NK-92 (cell line): ENCODE results near the gene TYW1B.
"Not testable (repeated sequence)": the region's sequence is repeated elsewhere in the genome, so short reads cannot be mapped to it uniquely, and the experiment has no call there.

Experiments used
- DNase-seq: peaks from one replicate; lab custom pipeline; 2025; ENCODE audit not compliant: unreplicated experiment; lab: John Stamatoyannopoulos, UW

Gene TYW1B

DNA sequence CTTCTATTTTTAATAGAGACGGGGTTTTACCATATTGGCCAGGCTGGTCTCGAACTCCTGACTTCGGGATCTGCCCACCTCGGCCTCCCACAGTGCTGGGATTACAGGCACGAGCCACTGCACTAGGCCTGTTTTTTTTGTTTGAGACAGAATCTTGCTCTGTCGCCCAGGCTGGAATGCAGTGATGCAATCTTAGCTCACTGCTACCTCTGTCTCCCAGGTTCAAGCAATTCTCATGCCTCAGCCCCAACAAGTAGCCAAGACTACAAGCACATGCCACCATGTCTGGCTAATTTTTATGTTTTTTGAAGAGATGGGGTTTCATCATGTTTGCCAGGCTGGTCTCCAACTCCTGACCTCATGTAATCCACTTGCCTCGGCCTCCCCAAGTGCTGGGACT, 73.7 kb downstream of the TYW1B start:
- no peak for DNase-seq

DNA sequence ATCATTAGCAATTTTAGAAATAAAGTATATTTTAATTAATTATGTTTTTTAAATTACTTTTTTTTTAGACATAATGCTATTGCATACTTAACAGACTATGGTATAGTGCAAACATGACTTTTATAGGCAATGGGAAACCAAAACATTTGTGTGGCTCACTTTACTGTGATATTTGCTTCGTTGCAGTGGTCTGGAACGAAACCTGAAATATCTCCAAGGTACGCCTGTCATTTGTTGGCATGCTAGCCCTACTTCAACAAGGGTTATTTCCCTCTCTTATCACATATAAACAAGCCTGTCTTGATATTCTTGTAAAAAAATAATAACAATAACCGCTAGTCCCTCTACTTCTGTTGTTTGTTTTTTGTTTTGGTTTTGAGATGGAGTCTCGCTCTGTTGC, 74.2 kb downstream of the TYW1B start:
- no peak for DNase-seq

DNA sequence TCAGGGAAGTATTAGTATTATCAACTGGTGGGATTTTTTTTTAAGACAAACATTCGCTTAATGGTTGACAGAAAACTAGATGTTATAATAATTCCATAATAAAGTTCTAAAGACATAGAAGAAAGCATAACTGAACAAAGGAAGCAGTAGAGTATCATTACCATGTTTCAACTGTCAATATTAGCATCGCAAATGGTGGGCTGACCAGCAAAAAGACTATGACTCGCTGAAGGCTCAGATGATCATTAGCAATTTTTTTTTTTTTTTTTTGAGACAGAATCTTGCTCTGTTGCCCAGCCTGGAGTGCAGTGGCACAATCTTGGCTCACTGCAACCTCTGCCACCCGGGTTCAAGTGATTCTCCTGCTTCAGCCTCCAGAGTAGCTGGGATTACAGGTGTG, 74.8 kb downstream of the TYW1B start:
- DNase-seq = not testable (repeated sequence)

DNA sequence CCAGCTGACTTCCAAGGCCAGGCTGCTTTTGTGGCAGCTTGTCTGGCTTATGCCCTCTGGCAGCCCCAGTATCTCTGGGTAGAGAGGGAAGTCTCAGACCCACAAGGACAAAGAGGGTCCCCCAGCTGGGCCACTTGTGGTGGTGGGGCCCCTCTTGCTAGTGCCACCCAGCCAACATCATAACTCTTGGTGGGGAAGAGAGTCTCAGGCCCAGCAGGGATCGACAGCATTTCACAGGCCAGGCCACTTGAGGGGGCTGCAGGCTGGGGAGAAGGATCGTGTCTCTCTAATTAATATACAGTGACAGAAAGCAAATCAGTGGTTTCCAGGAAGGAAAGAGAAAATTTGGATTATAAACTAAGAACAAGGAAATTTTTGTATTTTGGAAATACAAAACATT, 76.0 kb downstream of the TYW1B start:
- DNase-seq = no peak

DNA sequence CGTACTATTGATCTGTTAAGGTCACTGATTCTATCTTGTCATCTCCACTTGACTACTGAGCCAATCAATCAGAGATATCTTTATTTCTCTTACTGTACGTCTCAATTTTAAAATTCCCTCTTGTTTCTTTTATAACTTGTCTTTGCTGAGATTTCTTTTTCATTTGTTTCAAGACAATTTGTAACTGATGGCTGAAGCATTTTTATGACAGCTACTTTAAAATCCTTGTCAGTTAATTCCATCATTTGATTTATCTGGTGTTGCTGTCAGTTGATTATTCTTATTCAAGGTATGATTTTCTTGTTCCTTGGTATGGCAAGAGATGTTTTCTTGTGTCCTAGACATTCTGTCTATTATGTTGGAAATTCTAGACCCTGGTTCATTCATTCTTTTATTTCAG, 76.6 kb downstream of the TYW1B start:
- DNase-seq = no peak

DNA sequence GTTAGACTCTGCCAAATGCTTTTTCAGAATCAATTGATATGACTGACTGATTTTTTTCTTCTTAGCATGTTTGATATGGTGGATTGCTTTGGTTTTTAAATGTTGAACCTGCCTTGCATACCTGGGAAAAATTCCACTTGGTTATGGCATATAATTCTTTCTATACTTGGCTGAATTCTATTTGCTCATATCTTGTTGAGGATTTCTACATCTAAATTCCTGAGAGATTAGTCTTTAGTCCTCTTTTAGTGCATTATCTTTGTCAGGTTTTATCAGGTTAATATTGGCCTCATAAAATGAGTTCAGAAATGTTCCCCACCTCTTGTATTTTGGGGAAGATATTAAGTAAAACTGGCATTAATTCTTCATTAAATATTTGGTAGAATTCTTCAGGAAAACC, 79.4 kb downstream of the TYW1B start:
- DNase-seq = not testable (repeated sequence)

DNA sequence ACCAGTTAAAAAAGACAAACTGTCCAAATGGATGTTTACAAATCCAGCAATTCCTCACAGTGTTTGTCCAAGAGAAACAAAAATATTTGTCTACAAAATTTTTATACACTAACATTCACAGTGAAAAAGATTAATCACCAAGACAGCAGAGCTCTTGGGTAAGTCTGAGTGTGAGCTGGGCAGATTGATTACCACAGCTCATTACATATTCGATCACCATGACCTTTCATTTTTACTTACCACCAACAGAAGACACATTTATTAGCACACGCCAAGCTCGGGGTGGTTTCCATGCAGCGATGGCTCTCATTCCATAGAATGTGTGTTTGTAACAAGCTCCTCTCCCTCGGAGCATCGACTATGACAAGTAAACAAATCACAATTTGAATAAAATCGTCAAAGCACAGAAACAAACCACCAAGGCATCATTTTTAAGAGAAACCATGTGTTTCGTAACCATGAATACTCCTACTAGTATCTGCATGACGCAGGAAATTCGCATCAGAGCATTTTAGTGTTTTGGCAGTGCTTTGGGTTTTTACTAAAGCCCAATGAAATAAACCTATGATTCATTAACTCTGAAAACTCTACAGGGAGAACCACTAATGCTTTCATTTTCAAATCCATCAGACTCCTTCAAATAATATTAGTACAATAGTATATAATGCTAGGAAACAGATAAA, 83.6 kb downstream of the TYW1B start:
- DNase-seq = not testable (repeated sequence)

DNA sequence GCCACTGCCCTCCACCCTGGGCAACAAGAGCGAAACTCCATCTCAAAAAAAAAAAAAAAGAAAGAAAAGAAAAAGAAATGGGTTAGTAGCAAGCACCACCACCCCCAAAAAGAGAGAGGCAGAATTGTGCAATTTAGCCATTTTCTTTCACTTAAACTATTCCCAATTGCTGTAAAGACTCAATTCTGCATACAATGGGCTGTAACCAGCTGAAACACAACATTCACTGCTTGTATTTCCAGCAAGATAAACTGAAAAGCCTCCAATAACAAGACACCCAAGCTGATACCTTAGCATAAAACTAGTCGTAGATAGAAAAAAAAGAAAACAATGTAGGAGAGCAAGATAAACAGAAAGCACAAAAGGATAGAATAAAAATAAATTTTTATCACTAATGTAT, 84.2 kb downstream of the TYW1B start:
- not testable (repeated sequence) for DNase-seq

DNA sequence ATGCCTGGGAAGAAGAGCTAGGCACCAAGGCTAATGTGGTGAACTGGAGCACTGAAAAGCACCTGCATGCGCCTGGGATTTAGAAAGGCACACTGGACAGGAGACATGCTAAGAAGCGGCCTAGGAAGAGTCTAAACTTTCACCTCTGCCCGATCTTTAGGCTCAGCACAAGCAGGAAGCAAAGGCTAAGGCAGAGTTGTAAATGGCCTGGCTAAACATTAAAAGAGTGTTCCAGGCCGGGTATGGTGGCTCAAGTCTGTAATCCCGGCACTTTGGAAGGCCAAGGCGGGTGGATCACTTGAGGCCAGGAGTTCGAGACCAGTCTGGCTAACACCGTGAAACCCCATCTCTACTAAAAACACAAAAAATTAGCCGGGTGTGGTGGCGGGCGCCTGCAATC, 88.3 kb downstream of the TYW1B start:
- not testable (repeated sequence) for DNase-seq

DNA sequence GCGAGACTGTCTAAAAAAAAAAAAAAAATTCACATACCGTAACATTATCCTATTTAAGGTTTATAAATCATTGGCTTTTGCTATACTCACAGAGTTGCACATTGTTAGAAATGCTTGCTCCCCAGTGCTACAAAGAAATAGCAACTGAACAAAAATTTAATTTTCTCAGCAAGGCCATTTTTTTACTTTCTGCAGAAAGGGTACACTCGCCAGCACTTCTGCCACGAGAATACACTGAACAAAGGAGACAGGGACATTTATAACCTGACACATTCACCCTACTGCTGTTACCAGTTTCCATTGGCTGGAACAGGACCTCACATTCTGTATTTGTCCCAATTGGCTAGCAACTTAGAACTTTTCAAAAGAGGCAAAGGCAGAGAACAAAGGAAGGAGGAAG, 92.1 kb downstream of the TYW1B start:
- DNase-seq = not testable (repeated sequence)

DNA sequence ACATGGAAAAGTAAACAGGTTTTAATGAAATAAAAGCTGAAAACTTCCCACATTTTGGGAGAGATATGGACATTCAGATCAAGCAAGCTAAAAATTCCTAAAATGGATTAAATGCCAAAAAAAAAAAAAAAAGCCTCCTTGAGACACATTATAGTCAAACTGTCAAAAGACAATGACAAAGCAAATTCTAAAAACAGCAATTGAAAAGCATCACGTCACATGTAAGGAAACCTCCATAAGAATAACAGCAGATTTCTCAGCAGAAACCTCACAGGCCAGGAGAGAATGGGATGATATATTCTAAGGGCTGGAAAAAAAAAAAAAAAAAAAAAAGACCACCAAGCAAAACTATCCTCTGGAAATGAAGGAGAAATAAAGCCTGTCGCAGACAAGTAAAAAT, 97.2 kb downstream of the TYW1B start:
- DNase-seq = not testable (repeated sequence)

DNA sequence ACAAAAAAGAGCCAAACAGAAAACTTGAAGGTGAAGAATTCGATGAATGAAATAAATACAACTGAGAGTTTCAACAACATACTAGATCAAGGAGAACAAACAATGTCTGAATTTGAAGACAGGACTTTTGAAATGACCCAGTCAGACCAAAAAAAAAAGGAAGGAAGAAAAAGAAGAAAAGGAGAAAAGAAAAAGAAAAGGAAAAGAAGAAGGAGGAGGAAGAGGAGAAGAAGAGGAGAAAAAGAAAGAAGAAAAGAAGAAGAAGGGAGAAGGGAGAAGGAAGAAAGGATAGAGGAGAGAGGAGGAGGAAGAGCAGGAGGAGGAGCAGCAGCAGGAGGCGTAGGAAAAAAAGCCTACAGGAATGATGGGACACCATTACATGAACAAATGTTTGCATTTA, 97.6 kb downstream of the TYW1B start:
- DNase-seq = not testable (repeated sequence)

DNA sequence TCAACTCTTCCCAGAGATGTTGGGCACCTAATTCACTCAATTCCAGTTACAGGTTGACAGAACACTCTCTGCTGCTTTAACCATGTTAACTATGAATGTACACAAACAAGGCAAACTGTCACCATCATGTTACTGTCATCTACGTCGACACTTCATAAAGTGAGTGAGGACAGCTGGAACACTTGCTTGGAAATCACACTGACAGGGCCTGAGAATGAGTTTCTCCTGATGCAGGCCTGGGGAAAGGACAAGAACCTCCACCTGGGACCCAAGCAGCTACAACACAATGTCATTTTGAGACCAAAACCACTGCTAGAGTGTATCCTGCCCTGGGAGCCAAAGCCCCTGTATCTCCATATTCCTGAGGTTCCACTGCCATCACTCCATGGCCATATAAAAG, 98.9 kb downstream of the TYW1B start:
- DNase-seq = not testable (repeated sequence)

DNA sequence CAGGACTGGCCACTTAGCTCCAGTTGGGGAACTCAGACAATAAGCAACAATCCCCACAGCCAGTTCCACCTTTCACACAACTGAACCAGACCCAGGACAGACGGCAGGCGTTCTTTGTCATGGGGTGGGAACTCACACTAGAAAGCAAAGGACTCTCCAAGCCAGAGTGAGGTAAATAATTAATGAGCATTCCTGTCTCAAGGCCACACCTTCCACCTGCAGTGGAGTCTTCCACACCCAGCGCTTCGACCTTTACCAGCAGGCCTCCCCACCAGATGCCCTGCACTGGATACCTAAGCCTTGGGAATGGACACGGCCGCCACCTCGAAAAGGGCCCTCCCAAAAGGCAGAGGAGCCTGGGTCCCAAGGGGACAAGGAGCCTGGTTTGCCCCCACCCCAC, 105.3 kb downstream of the TYW1B start:
- DNase-seq = not testable (repeated sequence)

DNA sequence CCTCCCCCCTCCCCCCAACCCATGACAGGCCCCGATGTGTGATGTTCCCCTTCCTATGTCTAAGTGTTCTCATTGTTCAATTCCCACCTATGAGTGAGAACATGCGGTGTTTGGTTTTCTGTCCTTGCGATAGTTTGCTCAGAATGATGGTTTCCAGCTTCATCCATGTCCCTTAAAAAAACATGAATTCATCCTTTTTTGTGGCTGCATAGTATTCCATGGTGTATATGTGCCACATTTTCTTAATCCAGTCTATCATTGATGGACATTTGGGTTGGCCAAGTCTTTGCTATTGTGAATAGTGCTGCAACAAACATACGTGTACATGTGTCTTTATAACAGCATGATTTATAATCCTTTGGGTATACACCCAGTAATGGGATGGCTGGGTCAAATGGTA, 107.1 kb downstream of the TYW1B start:
- DNase-seq = not testable (repeated sequence)

DNA sequence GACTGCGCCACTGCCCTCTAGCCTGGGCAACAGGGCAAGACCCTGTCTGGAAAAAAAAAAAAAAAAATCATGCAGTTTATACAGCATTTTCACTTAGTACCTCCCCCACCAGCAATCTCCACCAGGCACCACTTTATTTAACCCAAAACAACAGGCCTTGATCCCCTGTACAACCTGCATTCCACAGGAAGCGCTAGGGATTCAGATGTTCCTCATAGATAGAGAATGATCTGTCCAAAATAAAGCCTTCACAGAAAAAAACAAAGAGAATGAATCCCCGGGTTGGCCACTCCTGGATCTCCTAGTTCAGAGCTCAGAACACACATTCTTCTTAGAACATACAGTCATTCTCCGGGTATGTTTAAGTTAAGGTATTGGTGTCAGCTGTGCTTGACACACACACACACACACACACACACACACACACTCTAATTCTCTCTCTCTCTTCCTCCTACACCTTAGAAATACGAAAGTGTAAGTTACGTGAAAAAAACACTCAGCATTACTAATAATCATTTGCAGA, 110.7 kb downstream of the TYW1B start:
- not testable (repeated sequence) for DNase-seq

DNA sequence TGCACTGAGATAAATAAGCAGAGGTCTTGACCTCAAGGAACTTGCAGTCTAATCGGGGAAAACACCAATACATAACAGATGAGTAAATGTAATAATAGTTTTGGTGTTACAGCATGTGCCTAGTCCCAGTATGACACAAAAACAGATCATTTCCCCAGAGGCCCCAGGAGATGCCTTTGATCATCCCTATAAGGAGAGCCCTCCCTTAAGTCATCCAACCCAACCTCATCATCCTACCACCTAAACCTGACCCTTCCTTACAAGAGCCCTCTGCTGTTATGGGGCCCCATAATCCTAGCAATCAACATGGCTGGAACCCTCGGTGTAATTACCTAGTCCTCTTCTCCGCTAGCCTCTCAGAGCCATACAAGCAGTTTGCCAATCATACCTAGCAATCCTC, 116.1 kb downstream of the TYW1B start:
- DNase-seq = not testable (repeated sequence)

DNA sequence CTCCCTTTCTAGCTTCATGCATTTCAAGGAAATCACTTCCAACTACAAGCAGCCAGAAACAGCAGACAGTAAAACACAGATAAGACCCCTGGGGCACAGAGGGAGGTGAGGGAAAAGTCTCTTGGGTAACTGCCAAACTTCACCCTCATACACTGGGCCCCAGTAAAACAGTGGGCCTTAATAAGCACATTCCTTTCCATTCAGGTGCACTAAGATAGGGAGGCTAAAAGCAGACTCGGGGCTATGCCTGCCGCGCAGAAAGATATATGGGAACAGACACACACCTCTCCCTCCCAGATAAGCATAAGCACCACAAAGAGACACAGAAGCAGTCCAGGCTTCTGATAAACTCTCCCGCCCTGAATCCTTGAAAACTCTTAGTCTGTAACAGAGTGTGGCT, 117.0 kb downstream of the TYW1B start:
- no peak for DNase-seq

DNA sequence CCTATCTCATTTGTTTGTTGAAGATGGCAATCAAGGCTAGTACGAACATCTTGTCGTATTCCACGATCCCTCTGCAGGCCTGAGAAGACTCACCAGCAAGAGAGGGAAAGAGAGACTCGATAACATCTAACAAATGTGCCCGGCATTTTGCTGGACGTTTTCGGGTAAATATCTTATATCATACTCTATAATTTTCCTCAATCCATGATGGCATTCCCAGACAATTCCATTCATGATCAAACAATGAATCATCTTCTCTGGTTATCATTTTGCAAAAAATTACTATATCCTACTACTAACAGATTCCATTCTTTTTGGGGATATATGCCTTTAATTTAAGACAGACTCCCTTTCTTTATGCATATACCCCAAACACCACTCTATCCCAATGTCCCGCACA, 118.1 kb downstream of the TYW1B start:
- no peak for DNase-seq

DNA sequence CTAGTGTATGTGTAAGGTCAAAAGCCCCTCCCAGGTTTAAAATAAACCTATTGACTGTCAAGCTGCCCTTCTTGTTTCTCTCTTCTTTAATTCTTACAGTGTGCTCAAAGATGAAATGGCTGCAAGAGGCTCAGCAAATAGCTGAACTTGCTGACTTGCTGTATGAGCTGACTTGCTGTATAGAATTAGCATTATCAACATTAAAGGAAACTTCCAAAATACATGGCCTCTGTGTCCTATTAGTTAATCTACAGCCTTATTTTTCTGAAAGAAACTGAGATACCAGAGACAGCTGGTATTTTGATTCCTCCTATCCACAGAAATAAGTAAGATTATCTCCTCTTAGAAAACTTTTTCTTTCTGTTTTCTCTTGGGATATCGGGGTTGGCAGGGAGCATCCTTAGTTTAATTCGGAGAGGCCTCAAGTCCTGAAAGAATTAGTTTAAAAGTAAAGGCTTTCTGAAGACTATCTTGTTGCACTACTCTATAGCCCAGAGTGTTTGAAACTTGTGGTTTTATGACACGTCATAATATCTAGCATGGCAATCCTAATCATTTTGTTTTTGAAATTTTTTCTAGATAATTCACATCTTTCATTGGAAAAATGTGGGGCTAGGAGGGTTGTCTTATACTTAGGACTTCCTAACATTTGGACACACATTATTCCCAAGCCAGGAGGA, 119.5 kb downstream of the TYW1B start:
- DNase-seq = not testable (repeated sequence)

DNA sequence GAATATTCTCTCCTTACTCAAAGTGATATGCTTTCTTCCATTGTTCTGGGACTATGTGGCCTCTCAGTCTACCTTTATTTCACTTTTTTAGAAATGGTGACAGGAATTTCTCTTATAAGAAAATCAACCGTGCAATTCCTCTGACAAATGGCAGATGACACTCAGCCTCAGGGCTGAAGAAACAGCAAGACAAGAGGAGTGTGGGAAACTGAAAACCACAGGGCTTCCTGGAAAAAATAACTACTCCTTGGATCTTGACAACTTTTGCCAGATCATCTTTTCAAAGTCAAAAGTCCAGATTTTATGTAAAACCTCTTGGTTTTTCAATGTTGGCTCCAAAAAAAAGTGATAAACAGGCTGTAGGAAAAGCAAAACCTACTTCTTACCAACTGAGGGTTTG, 121.5 kb downstream of the TYW1B start:
- DNase-seq = no peak

DNA sequence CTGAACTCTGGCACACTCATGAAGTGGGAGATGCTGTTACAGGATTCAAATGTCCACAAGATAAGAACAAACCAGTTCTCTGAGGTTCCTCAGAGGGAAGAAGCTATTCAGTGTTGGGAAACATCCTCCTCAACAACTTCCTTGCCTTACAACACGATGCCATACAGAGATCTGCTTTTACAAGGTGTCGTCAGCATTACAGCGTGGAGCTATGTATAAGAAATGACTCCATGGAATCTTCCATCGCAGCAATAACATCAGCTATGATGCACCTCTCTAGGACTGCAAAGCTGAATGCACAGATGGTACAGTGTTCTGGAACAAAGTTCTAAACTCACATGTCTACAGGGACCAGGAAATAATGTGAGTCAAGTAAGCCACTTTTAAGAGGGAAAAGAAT, 122.3 kb downstream of the TYW1B start:
- not testable (repeated sequence) for DNase-seq

DNA sequence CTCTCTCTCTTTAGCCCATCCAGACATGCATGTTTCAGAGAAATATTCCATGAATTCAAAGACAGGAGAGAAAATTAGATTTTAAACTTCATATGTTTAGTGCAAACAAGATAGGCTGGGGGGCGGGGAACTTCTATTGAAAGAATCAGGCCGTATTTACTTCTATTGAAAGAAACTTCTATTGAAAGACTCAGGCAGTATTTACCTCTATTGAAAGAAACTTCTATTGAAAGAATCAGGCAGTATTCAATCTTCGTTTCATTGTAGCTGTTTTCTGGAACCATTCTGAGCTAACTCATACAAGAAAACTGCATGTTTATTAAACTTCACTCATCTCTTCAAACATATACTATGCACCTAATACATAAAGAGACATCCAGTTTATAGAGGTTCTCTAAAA, 123.1 kb downstream of the TYW1B start:
- DNase-seq = no peak
